GM18907 (cell line): ENCODE data around the gene KCNJ18.
"Not testable (repeated sequence)": the region's sequence is repeated elsewhere in the genome, so short reads cannot be mapped to it uniquely, and the experiment has no call there.

Experiments
- ATAC-seq: cut with Tn5 transposase; IDR thresholded peaks from one replicate; pipeline ENCODE4 v1.9.1; 2021; ENCODE audit warnings: mild to moderate bottlenecking, moderate library complexity; ENCODE audit not compliant: unreplicated experiment

The KCNJ18 gene

GRCh38 chr17:21751111-21751510, 58.8 kb downstream of the KCNJ18 start:
- ATAC-seq = not testable (repeated sequence)
